HG02981 (cell line): ENCODE measurements around the gene ZBTB18.

ENCODE experiments used
- ATAC-seq: cut with Tn5 transposase; IDR thresholded peaks from one replicate; pipeline ENCODE4 v1.9.1; 2021; ENCODE audit warnings: mild to moderate bottlenecking, moderate library complexity; ENCODE audit not compliant: unreplicated experiment

The ZBTB18 gene

DNA sequence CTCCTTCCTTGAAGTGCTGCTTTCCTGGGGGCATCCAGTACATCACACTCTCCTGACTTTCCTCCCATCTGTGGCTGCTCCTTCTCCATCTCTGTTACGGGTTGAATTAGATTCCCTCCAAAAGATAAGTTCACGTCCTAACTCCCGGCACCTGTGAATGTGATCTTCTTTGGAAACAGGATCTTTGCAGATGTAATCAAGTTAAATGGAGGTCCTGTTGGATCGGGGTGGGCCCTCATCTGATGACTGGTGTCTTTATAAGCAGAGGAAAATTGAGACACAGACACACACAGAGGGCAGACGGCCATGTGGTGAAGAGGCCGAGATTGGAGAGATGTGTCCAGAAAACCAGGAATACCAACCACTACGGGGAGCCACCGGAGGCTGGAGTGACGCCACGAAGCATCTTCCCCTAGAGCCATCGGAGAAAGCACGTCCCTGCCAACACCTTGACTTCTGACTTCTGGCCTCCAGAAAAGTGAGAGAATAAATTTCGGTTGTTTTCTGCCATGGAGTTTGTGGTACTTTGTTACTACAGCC is 36.0 kb downstream of the ZBTB18 start:
- ATAC-seq = no peak

DNA sequence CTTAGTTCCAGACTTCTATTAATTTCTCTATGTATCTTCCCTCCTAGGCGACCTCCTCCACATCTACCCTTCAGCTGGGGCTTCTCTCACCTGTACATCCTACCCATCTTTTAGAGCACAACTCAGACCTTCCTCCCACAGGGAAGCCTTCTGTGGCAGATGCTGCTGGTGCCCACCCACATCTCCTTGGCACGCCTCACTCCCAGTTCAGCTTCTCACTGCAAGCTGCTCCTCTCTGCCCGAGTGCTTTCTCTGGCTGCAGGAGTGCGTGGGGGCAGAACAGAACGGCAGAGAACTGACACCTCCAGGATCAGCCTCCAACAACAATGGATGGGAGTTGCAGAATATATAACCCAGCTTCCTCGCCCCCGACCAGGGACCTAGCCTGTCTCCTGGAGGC is 36.5 kb downstream of the ZBTB18 start:
- ATAC-seq = no peak

DNA sequence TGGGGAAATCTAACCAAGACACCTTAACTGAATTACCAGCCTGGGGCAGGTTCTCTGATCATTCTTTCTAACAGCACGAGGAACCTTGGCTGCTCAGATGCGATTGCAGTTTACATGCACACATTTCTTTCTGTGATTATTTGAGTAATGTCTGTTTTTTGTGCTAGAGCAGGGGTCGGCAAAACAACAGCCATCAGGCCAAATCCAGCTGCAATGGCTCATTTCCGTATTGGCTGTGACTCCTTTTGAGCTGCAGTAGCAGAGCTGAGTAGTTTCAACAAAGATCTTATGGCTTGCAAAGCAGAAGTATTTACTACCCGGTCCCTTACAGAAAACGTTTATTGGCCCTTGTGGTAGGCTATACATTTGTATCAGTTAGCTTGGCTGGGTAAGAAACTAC is 37.1 kb downstream of the ZBTB18 start:
- no peak for ATAC-seq

DNA sequence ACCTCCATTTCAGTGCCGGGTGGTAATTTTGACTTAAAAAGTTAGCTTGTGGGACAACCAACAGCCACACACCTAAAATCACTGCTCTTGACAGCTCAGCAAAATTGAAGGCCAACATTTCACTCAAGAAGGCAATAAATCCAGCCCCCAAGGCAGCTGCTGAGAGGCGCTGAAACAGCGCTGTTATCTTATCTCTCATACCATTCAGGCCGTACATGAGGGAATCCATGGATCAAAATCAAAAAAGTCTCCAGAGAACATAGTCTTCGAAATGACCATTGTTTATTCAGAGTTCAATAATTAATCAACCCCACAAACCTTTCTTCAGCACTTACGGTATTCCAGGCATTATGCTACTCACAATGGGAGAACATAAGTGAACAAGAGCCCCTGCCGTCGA is 38.5 kb downstream of the ZBTB18 start:
- ATAC-seq = no peak

DNA sequence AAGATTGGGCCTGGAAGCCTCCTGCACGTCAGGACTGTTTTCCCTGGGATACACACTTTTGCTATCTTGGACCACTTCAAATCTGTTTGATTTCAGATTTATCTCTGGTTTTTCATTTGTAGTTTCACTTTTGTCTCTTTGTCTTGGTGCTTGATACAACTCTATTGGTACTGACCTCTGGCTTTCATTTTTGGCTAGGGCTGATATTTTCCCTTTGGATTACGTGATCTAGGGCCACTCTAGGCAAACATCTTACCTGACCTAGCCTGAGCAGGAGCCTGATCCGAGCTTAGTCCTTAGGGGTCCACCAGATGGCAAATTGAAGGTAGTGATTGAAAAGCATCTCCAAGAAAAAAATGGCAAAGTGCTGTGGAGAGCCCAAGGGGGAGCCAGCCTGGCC is 39.6 kb downstream of the ZBTB18 start:
- no peak for ATAC-seq

DNA sequence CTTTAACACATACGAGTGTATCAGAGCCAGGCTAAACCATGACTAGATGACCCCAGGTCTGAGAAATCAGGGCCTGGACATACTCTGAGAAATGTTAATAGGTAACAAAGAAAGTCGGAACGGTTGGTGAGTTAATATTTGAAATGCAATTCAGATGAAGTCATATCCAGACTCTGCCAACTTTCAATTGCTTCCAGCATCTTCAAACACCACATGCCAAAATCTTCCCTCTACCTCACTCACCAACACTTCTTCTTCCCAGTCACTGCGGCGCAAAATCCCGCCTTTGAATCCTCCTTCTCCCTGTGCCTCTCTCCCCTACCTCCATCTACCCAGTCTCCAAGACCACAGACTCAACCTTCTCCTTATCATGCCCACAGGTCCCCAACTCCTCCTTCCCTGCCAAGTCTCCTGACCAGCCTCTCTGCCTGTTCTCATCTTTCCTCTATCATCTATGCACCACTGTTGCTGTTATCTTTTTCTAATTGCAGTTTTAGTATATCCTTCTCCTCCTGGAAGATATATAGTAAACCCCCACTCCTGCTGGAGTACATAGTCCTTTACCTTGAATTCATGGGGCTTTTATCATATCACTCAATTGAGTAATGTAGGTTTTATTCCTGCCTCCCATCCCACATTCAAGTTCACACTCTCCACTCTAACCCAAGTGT is 41.3 kb downstream of the ZBTB18 start:
- ATAC-seq = no peak

DNA sequence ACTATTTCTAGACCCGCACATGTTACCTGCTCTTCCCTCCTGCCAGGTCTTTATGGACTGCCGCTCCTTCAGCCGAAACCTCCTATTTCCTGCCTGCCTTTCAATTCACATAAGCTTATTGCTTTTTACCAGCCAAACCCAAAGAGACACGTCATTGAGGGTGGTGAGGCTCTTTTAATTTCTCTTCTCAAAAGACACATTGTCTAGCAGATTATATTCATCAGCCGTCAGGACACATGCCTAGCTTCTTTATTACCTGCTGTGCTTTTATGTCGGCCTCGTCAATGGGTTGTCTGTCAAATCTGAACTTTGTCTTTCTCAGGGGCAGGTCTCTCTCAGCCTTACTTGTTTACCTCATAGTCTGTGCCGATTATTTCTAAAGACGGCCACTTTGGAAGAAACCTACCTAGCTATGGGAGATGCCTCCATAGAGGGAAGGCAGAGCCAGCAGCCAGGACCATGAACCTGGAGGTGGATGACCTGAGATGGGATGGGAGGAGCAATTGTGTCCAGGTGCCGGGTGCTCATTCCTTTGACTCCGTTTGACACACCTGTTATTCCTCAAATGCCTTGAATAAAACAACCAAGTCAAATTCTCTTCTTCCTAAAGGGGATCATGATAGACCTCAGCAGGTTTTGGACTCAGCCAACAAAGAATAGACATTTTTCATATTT is 42.0 kb downstream of the ZBTB18 start:
- no peak for ATAC-seq

DNA sequence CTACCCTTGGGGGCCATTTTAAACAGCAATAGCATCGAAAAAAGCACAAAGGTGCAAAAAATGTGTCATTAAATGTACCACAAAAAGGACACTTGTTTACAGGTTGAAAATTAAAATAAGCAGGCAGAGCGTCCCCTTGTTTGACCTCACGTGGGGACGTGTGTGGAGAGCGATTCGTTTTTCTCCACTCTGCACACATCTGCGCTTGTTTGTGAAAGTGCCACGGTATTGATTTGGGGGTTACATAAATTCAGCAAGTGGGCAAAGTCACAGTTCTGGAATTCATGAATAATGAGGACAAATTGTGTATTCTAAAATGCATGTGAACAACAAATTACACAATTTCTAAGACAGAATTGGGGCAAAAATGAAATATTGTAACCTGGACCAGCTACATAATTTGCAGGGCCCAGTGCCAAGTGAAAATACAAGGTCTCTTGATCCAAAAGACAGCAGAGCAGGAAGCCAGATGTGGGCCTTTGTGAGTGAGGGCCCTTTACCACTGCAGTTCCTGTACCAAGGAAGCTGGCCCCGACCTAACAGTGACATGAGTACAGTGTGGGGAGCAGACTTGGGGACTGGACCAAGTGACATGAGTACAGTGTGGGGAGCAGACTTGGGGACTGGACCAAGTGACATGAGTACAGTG is 43.9 kb downstream of the ZBTB18 start:
- no peak for ATAC-seq

DNA sequence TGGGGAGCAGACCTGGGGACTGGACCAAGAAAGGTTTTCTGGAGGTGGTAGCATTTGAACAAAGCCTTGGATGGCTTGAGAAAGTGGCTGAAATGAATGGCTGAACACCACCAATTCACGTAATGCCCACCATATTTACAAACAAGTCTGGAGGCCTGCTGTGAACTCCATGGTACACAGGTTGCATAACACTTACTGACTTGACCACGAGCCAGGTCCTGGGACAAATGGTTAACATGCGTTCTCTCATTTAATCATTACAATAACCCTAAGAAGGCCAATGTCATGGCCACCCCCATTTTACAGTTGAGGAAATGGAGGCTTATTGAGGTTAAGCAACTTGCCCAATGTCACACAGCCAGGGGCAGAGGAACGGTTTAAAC is 44.4 kb downstream of the ZBTB18 start:
- no peak for ATAC-seq

DNA sequence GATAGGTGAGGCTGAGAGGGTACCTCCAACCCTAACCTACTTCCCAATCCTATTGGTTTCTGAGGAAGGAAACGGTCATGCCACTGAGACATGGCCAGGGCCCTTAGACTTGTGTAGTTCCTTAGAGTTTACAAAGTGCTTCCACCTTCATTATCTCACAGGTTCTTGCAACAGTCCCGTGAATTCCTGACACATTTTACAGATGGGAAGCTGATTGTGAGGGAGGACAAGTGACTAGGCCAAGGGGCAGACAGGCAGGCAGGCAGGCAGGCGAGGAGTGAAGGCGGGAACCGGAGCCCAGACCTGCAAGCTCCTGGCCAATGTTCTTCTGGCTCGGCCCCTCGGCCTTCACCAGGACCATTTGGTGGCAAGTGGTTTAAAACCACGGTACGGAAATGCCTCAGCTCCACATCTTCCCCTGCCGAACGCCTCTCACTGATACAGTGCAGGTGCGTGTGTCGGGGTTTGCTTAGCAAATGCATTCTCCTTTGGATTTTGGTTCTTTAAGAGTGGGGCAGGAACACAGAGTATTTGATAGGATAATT is 45.1 kb downstream of the ZBTB18 start:
- no peak for ATAC-seq

DNA sequence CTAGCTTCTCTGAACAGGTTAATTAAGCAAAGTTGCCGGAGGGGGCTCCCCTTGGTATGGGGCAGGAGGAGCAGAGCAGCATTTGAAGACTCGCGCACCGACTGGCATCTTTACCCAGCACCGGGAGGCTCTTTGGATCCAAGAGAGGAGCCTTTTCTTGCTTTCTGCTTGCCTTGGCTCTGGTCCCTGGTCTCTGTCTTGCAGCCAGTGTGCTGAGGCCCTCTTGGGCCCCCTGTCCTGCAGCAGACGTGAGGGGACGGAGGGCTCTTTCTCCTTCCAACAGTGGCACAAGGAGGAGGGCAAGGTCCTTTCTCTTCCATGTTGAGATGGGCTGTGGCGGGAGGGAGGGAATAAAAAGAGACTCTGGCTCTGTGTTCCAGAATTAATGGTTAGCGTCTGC is 45.6 kb downstream of the ZBTB18 start:
- no peak for ATAC-seq

DNA sequence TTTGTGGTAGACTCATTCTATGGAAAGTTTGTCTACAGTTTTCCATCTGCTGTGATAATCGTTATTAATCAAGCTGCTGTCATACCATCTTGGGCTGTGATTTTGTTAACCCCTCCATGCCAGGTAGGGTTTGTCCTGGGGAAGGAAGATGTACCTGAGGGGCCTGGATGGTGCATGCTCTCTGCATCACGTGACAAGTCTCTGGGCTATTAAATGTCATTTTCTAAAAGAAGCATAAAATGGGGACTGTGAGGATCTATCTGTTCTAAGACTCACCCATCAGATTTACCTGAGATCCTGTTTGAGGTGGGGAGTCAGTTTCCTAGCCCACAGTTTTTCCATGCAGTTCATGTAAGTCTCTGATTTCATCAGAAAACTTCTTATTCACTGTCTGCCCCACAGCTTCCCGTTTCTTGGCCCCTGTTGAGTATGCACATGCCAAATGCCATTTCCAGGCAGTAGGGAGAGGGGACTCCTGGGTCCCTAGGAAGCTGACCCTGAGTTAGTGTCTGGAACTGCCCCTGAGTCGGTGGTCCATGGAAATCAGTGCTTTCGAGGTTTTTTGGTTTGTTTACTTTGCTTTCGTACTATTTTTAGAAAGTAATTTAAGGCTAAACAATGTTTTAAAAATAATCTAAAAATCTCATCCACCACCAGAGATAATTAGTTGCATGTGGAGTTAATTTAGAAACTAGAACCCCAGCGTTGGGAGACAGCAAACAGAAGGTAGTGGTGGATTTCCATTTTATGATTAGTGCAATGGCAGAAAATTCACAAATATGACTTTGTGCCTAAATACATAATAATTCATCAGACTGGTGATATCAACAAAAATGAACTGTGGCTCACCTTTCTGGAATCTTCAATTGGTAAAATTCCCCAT is 46.7 kb downstream of the ZBTB18 start:
- ATAC-seq = no peak

DNA sequence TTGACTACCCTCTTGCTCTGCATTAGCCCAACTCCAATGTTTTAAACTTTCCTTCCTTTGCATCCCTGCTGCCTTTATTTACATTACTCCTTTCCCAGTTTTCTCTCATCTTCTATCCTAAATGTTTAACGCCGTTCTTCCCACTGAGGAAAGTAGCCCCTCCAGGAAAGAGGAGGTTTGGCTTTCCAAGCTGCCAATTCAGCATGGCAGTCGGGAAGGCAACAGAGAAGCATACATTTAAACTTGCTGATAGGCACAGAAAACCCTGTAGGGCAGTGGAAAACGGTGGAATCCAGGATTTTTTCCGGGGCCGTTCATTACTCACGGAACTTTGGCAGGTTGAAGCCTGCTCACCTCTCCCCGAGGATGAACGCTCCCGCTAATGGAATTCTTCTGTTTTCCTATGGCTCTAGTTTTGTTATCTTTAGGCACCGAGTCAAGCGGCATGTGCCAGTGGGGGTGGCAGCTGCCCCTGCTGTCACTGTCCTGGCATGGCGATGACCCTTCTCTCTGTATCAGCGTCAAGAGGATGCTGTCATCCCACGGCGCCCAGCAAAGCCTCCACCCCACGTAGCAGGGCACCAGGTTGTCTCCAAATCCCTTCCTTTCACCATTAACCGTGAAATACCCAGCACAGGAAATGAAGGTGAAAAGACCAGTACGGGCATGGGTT is 48.3 kb downstream of the ZBTB18 start:
- ATAC-seq = no peak

DNA sequence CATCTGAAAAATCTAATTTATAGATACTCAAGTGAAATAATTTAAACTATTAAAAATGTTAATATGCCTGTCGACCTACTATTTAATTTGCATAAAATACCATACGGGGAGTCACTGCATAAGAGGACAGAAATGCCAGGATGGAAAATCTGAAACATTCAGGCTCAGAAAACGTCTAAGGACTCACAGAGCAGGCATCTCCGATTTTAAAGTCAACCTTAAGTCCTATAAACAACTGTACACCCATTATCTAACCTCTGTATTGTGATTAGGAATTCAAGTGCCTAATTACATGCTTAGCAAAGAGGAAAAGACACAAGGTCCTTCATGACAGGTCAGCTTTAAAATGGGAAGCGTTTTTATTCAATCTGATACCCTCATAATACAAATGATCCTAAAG is 49.2 kb downstream of the ZBTB18 start:
- no peak for ATAC-seq

DNA sequence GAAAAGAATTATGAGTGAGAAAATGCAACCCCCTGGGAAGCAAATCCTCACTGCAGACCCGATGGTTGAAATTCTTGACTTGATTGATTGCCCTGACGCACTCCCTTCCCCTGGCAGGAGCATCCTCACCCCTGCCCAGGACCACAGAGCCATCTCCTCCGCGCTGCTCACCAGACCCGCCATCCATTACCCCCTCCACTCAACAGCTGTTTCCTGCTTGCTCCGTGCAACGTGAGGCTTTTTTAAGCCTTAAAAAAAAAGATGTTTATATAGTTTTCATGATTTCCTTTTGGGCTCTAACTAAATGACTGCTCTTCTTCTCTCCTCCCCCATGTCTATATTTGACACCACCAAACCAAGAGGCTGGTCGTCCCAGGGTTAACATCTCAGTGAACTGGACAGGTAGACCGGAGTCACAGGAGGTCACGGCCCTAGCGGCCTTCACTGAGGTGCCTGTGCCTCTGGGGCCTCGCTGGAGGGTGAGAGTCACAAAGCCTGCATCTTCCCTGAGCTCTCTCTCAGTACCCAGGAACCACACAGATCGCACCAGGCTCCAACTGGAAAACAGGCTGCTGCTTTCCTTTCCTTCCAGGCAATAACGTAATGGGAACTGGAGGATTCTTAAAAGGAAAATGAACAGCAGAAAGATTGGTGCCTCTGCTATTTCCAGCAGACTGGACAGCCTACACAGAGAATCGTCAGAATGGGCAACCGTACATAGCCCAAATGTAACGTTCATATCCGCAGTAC is 49.8 kb downstream of the ZBTB18 start:
- ATAC-seq = no peak

DNA sequence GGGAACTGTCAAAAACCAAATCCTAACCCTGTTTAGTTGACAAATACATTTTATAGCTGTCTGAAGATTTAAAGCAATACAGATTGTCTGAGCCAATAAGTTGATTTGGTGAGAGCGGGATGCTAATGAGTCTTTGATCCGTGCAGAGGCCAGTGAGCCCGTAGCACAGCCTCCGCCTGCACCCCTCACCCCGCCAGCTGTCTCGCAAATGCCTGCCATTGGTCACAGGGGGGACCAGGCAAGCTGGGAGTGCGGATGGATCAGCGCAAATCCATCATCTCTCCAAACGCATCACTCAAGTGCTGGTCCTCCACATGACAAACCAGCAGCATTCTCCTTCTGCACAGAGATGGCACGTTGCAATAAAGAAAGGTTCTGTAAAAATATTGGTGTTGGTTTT is 51.0 kb downstream of the ZBTB18 start:
- ATAC-seq = no peak

DNA sequence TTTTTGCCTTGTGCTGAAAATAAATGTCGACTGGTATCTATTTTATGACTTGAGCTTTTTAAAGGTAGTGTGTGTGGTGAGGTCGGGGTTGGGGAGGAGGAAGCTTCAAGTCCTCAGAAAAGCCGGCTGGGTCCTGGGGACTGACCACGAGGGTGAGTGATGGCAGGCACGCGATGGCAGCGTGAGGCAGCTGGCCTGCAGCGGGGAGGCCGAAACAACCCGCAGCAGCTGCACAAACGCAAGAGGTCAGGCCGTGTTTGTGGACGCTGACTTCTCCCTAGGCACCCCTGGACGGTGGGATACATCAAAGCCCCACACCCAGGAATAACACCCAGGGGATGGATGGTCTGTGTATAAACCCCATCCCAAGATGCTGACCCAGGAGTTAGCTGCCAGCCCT is 51.4 kb downstream of the ZBTB18 start:
- no peak for ATAC-seq

DNA sequence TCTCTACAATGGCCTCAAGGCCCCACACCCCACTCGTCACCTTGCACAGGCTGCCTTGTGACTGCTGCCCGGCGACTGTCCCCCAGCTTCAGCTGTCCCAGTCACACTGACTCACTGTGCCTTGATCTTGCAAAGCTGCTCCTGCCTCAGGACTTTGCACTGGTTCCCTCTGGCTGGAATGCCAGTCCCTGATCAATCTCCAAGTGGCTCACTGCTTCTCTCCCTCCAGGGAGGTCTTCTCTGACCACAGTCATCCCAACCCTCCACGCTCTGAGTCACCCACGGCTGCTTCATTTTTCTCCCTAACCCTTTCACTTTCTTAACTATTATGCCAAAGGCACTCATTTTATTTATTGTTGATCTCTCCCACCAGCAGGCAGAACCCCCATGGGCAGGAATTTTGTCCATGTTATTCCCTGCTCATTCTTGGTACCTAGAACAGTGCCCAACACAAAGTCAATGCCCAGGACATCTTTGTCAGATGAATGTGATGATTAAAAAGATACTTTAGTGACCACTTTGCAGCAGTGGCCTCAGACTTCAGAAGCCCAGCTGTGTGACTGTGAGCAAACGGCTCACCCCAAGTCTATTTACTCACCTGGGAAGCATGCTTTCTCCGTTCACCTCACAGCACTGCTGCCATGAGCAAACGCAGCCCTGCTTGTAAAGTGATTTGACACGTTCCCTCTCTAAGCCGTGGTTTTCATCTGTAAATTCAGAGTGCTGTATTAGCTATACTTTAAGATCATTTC is 53.4 kb downstream of the ZBTB18 start:
- ATAC-seq = no peak

DNA sequence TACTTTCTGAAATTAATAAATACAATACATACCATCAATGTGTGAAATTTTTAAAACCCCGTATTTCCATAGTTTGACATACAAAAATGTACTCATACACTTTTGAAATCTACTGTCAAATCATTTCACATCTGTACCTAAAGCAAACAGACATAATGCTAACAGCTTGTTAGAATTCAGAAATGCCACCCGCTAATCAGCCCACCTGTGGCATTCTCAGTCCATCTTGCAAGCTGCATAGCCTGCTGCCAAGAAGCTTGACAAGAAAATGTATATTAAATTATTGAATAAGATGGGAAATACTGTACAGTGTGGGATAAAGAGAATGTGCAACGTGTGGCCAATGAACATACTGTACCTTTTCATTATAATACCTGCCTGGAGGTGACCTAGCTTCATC is 55.1 kb downstream of the ZBTB18 start:
- no peak for ATAC-seq
